Suprapubic skin (tissue), 4 donors: ENCODE measurements around the gene PLCXD3. TPM values are rescaled to one million over a fixed set of nuclear protein-coding genes. Genes with fewer than 3 reads are reported as not detected.

Experiments
- DNase-seq, 2 donors: peaks; one replicate each; pipeline ENCODE4 v3.0.0-alpha.2; 2019; ENCODE audit warnings: low spot score in 2 of 2
- H3K27ac ChIP-seq: fragments of 200-600 bp; sonication (generic); one replicate; pipeline ENCODE4 v1.5.1; 2019
- H3K27me3 ChIP-seq: fragments of 200-600 bp; sonication (generic); one replicate; pipeline ENCODE4 v1.5.1; 2019
- H3K36me3 ChIP-seq: fragments of 200-600 bp; sonication (generic); one replicate; pipeline ENCODE4 v1.5.1; 2019
- H3K4me1 ChIP-seq: fragments of 200-600 bp; sonication (generic); one replicate; pipeline ENCODE4 v1.5.1; 2019
- H3K4me3 ChIP-seq: fragments of 200-600 bp; sonication (generic); one replicate; pipeline ENCODE4 v1.5.1; 2019; ENCODE audit warnings: mild to moderate bottlenecking
- H3K9me3 ChIP-seq: fragments of 200-600 bp; sonication (generic); one replicate; pipeline ENCODE4 v1.5.1; 2019
- EP300 ChIP-seq: sonication (generic); formaldehyde crosslinking; IDR thresholded peaks from one replicate; pipeline ENCODE4 v1.6.1; 2017; ENCODE audit warnings: antibody characterized with exemption
- POLR2A ChIP-seq, 2 donors: fragments of 450-650 bp; IDR thresholded peaks; one replicate each; pipeline ENCODE4 v1.6.1; 2017; ENCODE audit warnings: antibody characterized with exemption in 2 of 2, mild to moderate bottlenecking in 2 of 2, moderate library complexity in 2 of 2
- POLR2AphosphoS5 ChIP-seq, 3 donors: sonication (generic); formaldehyde crosslinking; IDR thresholded peaks; one replicate each; pipeline ENCODE4 v1.6.1; 2017; ENCODE audit warnings: antibody characterized with exemption in 3 of 3
- WGBS: methylation state at CpG from one replicate; pipeline ENCODE4 v1.1.5; 2018; 5-methylcytosine and 5-hydroxymethylcytosine counted together
- total RNA-seq, 4 donors: library from RNA; depleted of rRNA; stranded (reverse); fragments of >200 nt; gene quantifications; one replicate each; pipeline ENCODE4 v1.1.0, GENCODE V29; 2016
- TF ChIP-seq, protein P1 (sequence below), 2 donors: fragments of 200-600 bp in 1 of 2; fragments of 450-650 bp in 1 of 2; sonication (generic) in 1 of 2; IDR thresholded peaks; one replicate each; pipeline ENCODE4 v1.5.1; 2016 to 2019; ENCODE audit warnings: antibody characterized with exemption in 2 of 2, mild to moderate bottlenecking in 1 of 2, moderate library complexity in 1 of 2

The PLCXD3 gene, protein sequence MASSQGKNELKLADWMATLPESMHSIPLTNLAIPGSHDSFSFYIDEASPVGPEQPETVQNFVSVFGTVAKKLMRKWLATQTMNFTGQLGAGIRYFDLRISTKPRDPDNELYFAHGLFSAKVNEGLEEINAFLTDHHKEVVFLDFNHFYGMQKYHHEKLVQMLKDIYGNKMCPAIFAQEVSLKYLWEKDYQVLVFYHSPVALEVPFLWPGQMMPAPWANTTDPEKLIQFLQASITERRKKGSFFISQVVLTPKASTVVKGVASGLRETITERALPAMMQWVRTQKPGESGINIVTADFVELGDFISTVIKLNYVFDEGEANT
- 1 to 10 TPM in 2 of 4 donors, under 1 TPM in 2; 0.15 to 1.6 (median 0.61) TPM for total RNA-seq

DNA sequence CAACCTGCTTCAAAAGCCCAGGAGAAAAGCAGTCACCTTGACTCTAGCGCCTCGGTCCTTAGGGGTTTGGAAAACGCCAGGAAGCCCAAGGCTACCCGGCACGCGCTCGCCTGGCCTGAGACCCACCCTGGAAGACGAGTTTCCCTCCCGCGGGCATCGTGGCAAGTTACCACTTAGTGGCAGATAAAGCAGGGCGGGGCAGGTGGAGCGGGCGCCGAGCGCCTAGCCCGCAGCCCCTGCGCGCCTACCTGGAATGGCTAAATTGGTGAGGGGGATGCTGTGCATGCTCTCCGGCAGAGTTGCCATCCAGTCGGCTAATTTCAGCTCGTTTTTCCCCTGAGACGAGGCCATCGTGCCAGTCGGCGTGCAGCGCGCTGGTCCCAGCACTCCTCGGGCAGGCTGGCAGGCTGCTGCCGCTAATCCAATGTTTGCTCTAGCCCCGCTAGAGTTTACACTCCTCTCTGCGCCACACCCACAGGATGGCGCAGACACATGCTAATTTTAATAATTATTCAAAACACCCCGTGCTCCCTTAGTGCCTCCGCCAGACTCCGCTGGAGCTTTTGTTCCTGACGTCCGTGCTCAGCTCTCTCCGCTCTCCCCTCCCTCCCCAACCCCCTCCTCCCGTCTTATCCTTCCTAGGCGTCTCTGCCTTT is at the start of gene PLCXD3:
TSS of gene PLCXD3 (minus strand) at position 426 of the 656 bp plus-strand sequence. CDS start at position 351, 75 bp downstream.
- Histone ChIP-seq H3K36me3 (no peaks in the 10 kb centered on the region), H3K27ac (no peak within 1 kb of the TSS), H3K9me3 (no peaks in the 10 kb centered on the region), H3K4me3 (peak within 1 kb of the TSS; percentile 37), H3K27me3 (peaks cover 29% of the 10 kb centered on the region), H3K4me1 (peaks cover 12% of the 10 kb centered on the region)
- WGBS: 2% methylated on average over 16 of the region's 41 CpGs
- TF ChIP-seq POLR2AphosphoS5 (IDR thresholded peaks at IDR 0.05) (no peak), POLR2A (IDR thresholded peaks at IDR 0.05) (no peak), EP300 (no peak)
- TF ChIP-seq, protein P1, sequence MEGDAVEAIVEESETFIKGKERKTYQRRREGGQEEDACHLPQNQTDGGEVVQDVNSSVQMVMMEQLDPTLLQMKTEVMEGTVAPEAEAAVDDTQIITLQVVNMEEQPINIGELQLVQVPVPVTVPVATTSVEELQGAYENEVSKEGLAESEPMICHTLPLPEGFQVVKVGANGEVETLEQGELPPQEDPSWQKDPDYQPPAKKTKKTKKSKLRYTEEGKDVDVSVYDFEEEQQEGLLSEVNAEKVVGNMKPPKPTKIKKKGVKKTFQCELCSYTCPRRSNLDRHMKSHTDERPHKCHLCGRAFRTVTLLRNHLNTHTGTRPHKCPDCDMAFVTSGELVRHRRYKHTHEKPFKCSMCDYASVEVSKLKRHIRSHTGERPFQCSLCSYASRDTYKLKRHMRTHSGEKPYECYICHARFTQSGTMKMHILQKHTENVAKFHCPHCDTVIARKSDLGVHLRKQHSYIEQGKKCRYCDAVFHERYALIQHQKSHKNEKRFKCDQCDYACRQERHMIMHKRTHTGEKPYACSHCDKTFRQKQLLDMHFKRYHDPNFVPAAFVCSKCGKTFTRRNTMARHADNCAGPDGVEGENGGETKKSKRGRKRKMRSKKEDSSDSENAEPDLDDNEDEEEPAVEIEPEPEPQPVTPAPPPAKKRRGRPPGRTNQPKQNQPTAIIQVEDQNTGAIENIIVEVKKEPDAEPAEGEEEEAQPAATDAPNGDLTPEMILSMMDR (IDR thresholded peaks at IDR 0.05): no peak
- no peak for DNase-seq

DNA sequence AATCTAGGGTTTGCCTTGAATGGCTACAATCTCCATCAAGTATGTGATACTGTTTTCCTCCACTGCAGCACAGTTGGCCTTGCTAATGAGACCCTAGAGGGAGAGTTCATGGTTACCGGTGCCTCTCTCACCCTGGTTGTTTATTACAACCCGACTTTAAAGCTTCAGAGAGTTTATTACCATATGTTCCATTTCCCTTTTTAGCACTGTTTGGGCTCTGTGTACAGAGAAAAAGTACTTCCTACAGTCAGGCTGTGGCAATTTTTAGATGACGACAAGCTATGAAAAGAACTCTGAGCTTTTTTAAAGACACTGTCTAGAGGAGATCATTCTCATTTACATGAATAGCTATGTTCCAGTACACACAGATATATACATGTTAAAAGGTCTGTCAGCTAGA is 48.8 kb upstream of the PLCXD3 start:
- 42% methylated on average over 3 of the region's 3 CpGs for WGBS
- DNase-seq: no peak
- Histone ChIP-seq H3K9me3 (no peaks in the 10 kb centered on the region), H3K27me3 (no peaks in the 10 kb centered on the region), H3K4me1 (no peaks in the 10 kb centered on the region), H3K36me3 (no peaks in the 10 kb centered on the region), H3K27ac (no peak overlapping the region), H3K4me3 (no peak overlapping the region)
- TF ChIP-seq POLR2A (IDR thresholded peaks at IDR 0.05): no peak
- TF ChIP-seq, protein P1 (IDR thresholded peaks at IDR 0.05): no peak
- TF ChIP-seq POLR2AphosphoS5 (IDR thresholded peaks at IDR 0.05): no peak
- no peak for TF ChIP-seq EP300

DNA sequence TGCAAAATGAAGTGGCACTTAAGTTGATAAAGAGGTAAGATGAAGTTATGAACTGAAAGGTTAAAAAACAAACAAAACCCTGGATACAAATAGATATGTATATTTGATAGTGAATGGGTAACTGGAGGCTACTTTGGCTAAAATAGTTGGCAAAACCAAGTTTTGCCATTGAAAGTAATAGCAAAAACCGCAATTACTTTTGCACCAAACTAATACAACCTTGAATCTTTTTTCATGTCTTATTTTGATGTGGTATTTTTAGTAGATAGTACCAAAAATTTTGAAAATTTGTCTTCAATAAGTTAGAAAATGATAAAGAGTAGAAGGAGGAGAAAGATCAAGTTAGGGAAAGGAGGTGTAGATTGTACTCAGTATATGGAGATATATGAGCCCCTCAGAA is 47.9 kb upstream of the PLCXD3 start:
- TF ChIP-seq EP300: no peak
- no peak for TF ChIP-seq POLR2AphosphoS5 (IDR thresholded peaks at IDR 0.05)
- TF ChIP-seq, protein P1 (IDR thresholded peaks at IDR 0.05): no peak
- TF ChIP-seq POLR2A (IDR thresholded peaks at IDR 0.05): no peak
- no peaks in the 10 kb centered on the region for H3K9me3 ChIP-seq
- no peaks in the 10 kb centered on the region for H3K27me3 ChIP-seq
- H3K4me1 ChIP-seq: no peaks in the 10 kb centered on the region
- no peaks in the 10 kb centered on the region for H3K36me3 ChIP-seq
- WGBS: 67% methylated on average over 1 of the region's 1 CpG
- no peak overlapping the region for H3K27ac ChIP-seq
- no peak overlapping the region for H3K4me3 ChIP-seq
- DNase-seq: no peak

DNA sequence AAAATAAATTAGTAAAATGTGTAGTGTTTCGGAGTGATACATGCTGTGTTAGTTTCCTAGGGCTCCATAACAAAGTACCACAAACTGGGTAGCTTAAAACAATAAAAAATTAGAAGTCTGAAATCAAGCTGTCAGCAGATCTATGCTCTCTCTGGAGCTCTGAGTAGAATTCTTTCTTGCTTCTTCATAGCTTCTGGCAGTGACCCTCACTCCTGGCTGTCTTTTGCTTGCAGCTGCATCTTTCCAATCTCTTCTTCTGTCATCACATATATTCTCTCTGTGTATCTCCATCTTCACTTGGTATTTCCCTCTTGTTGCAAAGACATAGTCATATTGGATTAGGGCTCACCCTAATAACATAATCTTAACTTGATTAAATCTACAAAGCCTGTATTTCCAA is 37.6 kb upstream of the PLCXD3 start:
- DNase-seq: no peak
- Histone ChIP-seq H3K4me3 (no peak overlapping the region), H3K36me3 (no peaks in the 10 kb centered on the region), H3K9me3 (no peaks in the 10 kb centered on the region), H3K27me3 (no peaks in the 10 kb centered on the region), H3K27ac (no peak overlapping the region), H3K4me1 (no peaks in the 10 kb centered on the region)
- TF ChIP-seq, protein P1 (IDR thresholded peaks at IDR 0.05): no peak
- TF ChIP-seq POLR2AphosphoS5 (IDR thresholded peaks at IDR 0.05) (no peak), POLR2A (IDR thresholded peaks at IDR 0.05) (no peak), EP300 (no peak)
- 86% methylated on average over 1 of the region's 1 CpG for WGBS

DNA sequence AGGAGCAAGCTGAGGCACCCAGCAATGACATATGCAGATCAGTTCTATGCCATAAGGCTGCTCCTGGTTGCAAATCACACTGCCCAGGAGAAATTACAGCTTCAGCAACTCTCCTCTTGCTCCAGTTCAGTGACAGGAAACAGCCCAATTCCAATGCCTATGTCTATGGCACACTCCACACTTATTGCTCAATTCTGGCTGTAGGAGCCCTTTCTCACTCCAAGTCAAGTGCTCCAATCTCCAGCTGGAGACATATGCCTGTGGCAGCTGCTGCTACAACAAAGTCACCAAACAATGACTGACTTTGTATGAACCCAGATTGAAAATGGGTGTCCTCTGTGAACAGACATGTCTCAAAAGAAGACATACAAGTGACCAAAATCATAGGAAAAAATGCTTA is 31.8 kb upstream of the PLCXD3 start:
- TF ChIP-seq, protein P1 (IDR thresholded peaks at IDR 0.05): no peak
- TF ChIP-seq POLR2AphosphoS5 (IDR thresholded peaks at IDR 0.05) (no peak), POLR2A (IDR thresholded peaks at IDR 0.05) (no peak), EP300 (no peak)
- no peak overlapping the region for H3K27ac ChIP-seq

More for the DNA sequence above, 31.8 kb upstream of the PLCXD3 start:
- Histone ChIP-seq H3K4me1 (no peaks in the 10 kb centered on the region), H3K4me3 (no peak overlapping the region), H3K36me3 (no peaks in the 10 kb centered on the region), H3K27me3 (no peaks in the 10 kb centered on the region), H3K9me3 (peaks cover 12% of the 10 kb centered on the region)
- DNase-seq: no peak
